ENCODE results near the gene SAP30. TPM values are rescaled to one million over a fixed set of nuclear protein-coding genes. Genes with fewer than 3 reads are reported as not detected.

SAP30 gene
- total RNA-seq, 1 donor from 2014 or later, result 11.1 TPM

GRCh38 chr4:173426064-173426463 is 55.3 kb downstream of the SAP30 start:
- TF ChIP-seq, protein P1, sequence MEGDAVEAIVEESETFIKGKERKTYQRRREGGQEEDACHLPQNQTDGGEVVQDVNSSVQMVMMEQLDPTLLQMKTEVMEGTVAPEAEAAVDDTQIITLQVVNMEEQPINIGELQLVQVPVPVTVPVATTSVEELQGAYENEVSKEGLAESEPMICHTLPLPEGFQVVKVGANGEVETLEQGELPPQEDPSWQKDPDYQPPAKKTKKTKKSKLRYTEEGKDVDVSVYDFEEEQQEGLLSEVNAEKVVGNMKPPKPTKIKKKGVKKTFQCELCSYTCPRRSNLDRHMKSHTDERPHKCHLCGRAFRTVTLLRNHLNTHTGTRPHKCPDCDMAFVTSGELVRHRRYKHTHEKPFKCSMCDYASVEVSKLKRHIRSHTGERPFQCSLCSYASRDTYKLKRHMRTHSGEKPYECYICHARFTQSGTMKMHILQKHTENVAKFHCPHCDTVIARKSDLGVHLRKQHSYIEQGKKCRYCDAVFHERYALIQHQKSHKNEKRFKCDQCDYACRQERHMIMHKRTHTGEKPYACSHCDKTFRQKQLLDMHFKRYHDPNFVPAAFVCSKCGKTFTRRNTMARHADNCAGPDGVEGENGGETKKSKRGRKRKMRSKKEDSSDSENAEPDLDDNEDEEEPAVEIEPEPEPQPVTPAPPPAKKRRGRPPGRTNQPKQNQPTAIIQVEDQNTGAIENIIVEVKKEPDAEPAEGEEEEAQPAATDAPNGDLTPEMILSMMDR (IDR thresholded peaks at IDR 0.05; ENCODE audit: insufficient read depth, low read length, severe bottlenecking), result no peak

More at GRCh38 chr4:173426064-173426463, 55.3 kb downstream of the SAP30 start:
- no peak for DNase-seq (ENCODE audit: low read depth)
- Histone ChIP-seq H3K36me3 (ENCODE audit: control insufficient read depth, insufficient read depth, low read length) (no peaks in the 10 kb centered on the region), H3K27me3 (ENCODE audit: control insufficient read depth, insufficient read depth, low read length) (no peaks in the 10 kb centered on the region), H3K4me3 (ENCODE audit: low read depth, low read length) (no peak overlapping the region)
- no peak for FAIRE-seq

Other genes with a start within 250 kb of the SAP30 start
- 24.7 and 37.1 TPM in 2 replicates for gene GALNT7, start 202.1 kb upstream of the SAP30 start, total RNA-seq
- gene HMGB2, start 36.6 kb upstream of the SAP30 start, total RNA-seq, result 27.9 and 53.8 TPM in 2 replicates
- gene SCRG1, start 28.2 kb downstream of the SAP30 start, total RNA-seq, result not detected in 2 replicates
- 0.13 and 1.1 TPM in 2 replicates for gene HAND2, start 159.3 kb downstream of the SAP30 start, total RNA-seq